ENCODE results near the gene PHLDA1. TPM values are rescaled to one million over a fixed set of nuclear protein-coding genes. Genes with fewer than 3 reads are reported as not detected.

Gene PHLDA1
- polyA plus RNA-seq, 10 donors = 20.2 to 29.1 (median 24.5) TPM

- peak in 1 of 3 donors; percentile 93 for DNase-seq
Measured at GRCh38 chr12:76020731-76021672, 10.6 kb downstream of the PHLDA1 start.

GRCh38 chr12:76020281-76020680 lies 11.3 kb downstream of the PHLDA1 start:
- DNase-seq = no peak

GRCh38 chr12:76018672-76019071 lies 12.9 kb downstream of the PHLDA1 start:
- no peak for DNase-seq

GRCh38 chr12:76018111-76018510 lies 13.5 kb downstream of the PHLDA1 start:
- DNase-seq = no peak

GRCh38 chr12:76014007-76014406 lies 17.6 kb downstream of the PHLDA1 start:
- DNase-seq = no peak

- no peak for DNase-seq
Measured at GRCh38 chr12:76013603-76014002, 18.0 kb downstream of the PHLDA1 start.

GRCh38 chr12:76012644-76013043 lies 18.9 kb downstream of the PHLDA1 start:
- no peak for DNase-seq

GRCh38 chr12:76010732-76011458 lies 20.7 kb downstream of the PHLDA1 start:
- DNase-seq = no peak

- no peak for DNase-seq
Measured at GRCh38 chr12:76008428-76008827, 23.1 kb downstream of the PHLDA1 start.

GRCh38 chr12:76007640-76008039 lies 23.9 kb downstream of the PHLDA1 start:
- no peak for DNase-seq

GRCh38 chr12:76006028-76006925 lies 25.3 kb downstream of the PHLDA1 start:
- DNase-seq = no peak

- no peak for DNase-seq
Measured at GRCh38 chr12:76003355-76003638, 28.3 kb downstream of the PHLDA1 start.

GRCh38 chr12:76002598-76003354 lies 28.8 kb downstream of the PHLDA1 start:
- DNase-seq = no peak

GRCh38 chr12:75998292-75999063 lies 33.1 kb downstream of the PHLDA1 start:
- DNase-seq = no peak

GRCh38 chr12:75997658-75998057 lies 33.9 kb downstream of the PHLDA1 start:
- no peak for DNase-seq

GRCh38 chr12:75996861-75997447 lies 34.6 kb downstream of the PHLDA1 start:
- DNase-seq = peak in 2 of 3 donors; percentile 48 to 68

- DNase-seq = no peak
Measured at GRCh38 chr12:75995691-75996090, 35.9 kb downstream of the PHLDA1 start.

GRCh38 chr12:75994069-75994740 lies 37.4 kb downstream of the PHLDA1 start:
- DNase-seq = no peak

- DNase-seq = no peak
Measured at GRCh38 chr12:75991753-75992152, 39.8 kb downstream of the PHLDA1 start.
